ENCODE data around the gene THOC1. TPM values are rescaled to one million over a fixed set of nuclear protein-coding genes. Genes with fewer than 3 reads are reported as not detected.
A peak's percentile ranks its signal among the peaks of the same experiment; 100 is the strongest.

Gene THOC1
- total and polyA plus RNA-seq, 9 donors = 27.8 to 49.5 (median 39.2) TPM

DNA sequence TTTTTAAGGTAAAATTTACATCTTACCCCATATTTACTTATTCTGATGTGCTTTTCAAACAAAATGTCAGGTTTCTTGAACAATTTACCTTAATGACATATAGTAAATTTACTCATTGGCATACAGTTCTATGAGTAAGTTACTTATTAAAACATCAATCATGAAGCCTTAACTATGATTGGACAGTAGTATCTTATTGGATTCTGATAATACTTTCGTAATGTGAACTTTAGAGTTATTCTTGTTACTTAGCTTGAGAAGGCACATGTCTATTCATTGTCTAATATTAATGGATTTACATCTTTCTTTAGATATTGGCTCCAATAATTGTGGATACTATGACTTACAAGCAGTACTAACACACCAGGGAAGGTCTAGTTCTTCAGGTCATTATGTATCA is 57.8 kb downstream of the THOC1 start:
- Histone ChIP-seq H3K36me3 (ENCODE audit: control insufficient read depth, insufficient read depth, low read length) (peaks cover 40% of the 10 kb centered on the region), H3K27ac (ENCODE audit: low read length) (no peak overlapping the region), H3K4me3 (ENCODE audit: low read length) (no peak overlapping the region), H3K27me3 (ENCODE audit: control insufficient read depth, insufficient read depth, low read length) (no peaks in the 10 kb centered on the region), H3K4me1 (ENCODE audit: control insufficient read depth, insufficient read depth, low read length) (no peaks in the 10 kb centered on the region), H3K9me3 (replicated peaks; ENCODE audit: control insufficient read depth, low read depth, low read length) (no peaks in the 10 kb centered on the region)
- DNase-seq = no peak
- no CpG with 5 or more reads among the region's 1 CpG for WGBS (ENCODE audit: insufficient coverage)

DNA sequence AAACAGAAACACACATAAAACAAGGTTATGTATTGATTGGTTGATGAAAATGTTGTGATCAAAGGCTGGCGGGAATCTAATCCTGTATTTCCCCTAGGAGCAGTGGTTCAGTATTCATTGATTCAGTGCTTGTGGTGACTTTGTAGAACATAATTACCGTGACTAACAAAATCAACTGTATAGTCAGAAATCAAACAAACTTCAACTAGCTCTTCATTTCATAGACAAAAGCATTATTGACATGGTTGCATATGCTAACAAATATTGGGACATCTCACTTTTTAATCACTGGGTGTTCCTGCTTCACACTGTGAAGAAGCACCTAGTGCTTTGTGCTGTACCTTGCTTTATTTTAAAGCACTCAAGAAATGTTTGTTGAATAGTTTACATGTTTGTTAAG is 68.1 kb downstream of the THOC1 start:
- DNase-seq = no peak
- no peaks in the 10 kb centered on the region for H3K9me3 ChIP-seq (replicated peaks; ENCODE audit: control insufficient read depth, low read depth, low read length)
- no peaks in the 10 kb centered on the region for H3K4me1 ChIP-seq (ENCODE audit: control insufficient read depth, insufficient read depth, low read length)
- peaks cover 31% of the 10 kb centered on the region for H3K36me3 ChIP-seq (ENCODE audit: control insufficient read depth, insufficient read depth, low read length)
- H3K27me3 ChIP-seq (ENCODE audit: control insufficient read depth, insufficient read depth, low read length) = no peaks in the 10 kb centered on the region
- no CpG with 5 or more reads among the region's 2 CpGs for WGBS (ENCODE audit: insufficient coverage)
- H3K27ac ChIP-seq (ENCODE audit: low read length) = no peak overlapping the region
- H3K4me3 ChIP-seq (ENCODE audit: low read length) = no peak overlapping the region

DNA sequence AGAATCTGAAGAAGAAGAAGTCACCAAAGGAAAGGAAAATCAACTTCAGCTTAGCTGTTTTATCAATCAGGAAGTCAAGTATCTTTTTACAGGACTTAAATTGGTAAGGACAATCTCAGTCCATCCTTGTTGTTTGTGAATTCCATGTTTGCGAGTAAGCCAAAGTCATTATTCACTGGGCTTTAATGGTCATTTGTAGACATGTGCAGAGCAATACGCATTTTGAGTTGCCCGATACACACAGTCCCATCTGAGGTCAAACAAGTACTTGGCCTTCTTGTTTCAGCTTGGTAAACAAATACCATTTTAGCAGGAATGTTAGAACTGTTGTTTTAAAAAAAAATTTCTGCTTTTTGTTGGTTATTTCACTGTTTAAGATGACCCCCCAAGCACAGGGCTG is 68.6 kb downstream of the THOC1 start:
- Histone ChIP-seq H3K9me3 (replicated peaks; ENCODE audit: control insufficient read depth, low read depth, low read length) (no peaks in the 10 kb centered on the region), H3K27ac (ENCODE audit: low read length) (no peak overlapping the region), H3K4me1 (ENCODE audit: control insufficient read depth, insufficient read depth, low read length) (no peaks in the 10 kb centered on the region), H3K27me3 (ENCODE audit: control insufficient read depth, insufficient read depth, low read length) (no peaks in the 10 kb centered on the region), H3K36me3 (ENCODE audit: control insufficient read depth, insufficient read depth, low read length) (peaks cover 31% of the 10 kb centered on the region), H3K4me3 (ENCODE audit: low read length) (no peak overlapping the region)
- WGBS (ENCODE audit: insufficient coverage) = 92% methylated on average over 2 of the region's 3 CpGs
- DNase-seq = no peak

GRCh38 chr18:195651-196050 is 72.2 kb downstream of the THOC1 start:
- no peaks in the 10 kb centered on the region for H3K4me1 ChIP-seq (ENCODE audit: control insufficient read depth, insufficient read depth, low read length)
- peaks cover 21% of the 10 kb centered on the region for H3K36me3 ChIP-seq (ENCODE audit: control insufficient read depth, insufficient read depth, low read length)
- H3K9me3 ChIP-seq (replicated peaks; ENCODE audit: control insufficient read depth, low read depth, low read length) = no peaks in the 10 kb centered on the region
- DNase-seq = no peak
- H3K4me3 ChIP-seq (ENCODE audit: low read length) = no peak overlapping the region
- H3K27ac ChIP-seq (ENCODE audit: low read length) = no peak overlapping the region
- 100% methylated on average over 1 of the region's 1 CpG for WGBS (ENCODE audit: insufficient coverage)
- H3K27me3 ChIP-seq (ENCODE audit: control insufficient read depth, insufficient read depth, low read length) = no peaks in the 10 kb centered on the region

GRCh38 chr18:192801-193200 is 75.0 kb downstream of the THOC1 start:
- peaks cover 10% of the 10 kb centered on the region for H3K36me3 ChIP-seq (ENCODE audit: control insufficient read depth, insufficient read depth, low read length)
- H3K27me3 ChIP-seq (ENCODE audit: control insufficient read depth, insufficient read depth, low read length) = no peaks in the 10 kb centered on the region
- no peak overlapping the region for H3K4me3 ChIP-seq (ENCODE audit: low read length)
- H3K9me3 ChIP-seq (replicated peaks; ENCODE audit: control insufficient read depth, low read depth, low read length) = no peaks in the 10 kb centered on the region
- H3K27ac ChIP-seq (ENCODE audit: low read length) = no peak overlapping the region
- no peaks in the 10 kb centered on the region for H3K4me1 ChIP-seq (ENCODE audit: control insufficient read depth, insufficient read depth, low read length)
- WGBS (ENCODE audit: insufficient coverage) = no CpG with 5 or more reads among the region's 7 CpGs
- DNase-seq = no peak

DNA sequence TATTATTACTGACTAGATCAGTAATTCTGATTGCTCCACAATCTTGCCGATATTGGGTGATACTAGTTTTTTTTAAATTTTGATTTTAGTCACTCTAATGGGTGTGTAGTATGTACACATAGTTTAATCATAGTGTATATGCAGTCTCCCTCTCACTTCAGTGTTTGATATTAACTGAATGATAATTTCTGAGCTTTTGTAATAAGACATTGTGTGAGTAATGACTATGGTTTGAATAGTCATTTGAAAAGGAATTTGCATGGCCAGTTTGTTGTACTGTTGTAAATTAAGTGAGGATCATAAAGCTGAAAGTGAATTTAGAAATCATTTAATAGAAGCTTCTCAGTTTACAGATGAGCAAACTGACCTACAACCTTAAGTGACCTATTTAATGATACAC is 76.1 kb downstream of the THOC1 start:
- H3K27me3 ChIP-seq (ENCODE audit: control insufficient read depth, insufficient read depth, low read length) = no peaks in the 10 kb centered on the region
- H3K27ac ChIP-seq (ENCODE audit: low read length) = no peak overlapping the region
- H3K4me1 ChIP-seq (ENCODE audit: control insufficient read depth, insufficient read depth, low read length) = no peaks in the 10 kb centered on the region
- no peak overlapping the region for H3K4me3 ChIP-seq (ENCODE audit: low read length)
- no peaks in the 10 kb centered on the region for H3K9me3 ChIP-seq (replicated peaks; ENCODE audit: control insufficient read depth, low read depth, low read length)
- peaks cover 6% of the 10 kb centered on the region for H3K36me3 ChIP-seq (ENCODE audit: control insufficient read depth, insufficient read depth, low read length)
- no CpG with 5 or more reads among the region's 1 CpG for WGBS (ENCODE audit: insufficient coverage)
- DNase-seq = no peak

DNA sequence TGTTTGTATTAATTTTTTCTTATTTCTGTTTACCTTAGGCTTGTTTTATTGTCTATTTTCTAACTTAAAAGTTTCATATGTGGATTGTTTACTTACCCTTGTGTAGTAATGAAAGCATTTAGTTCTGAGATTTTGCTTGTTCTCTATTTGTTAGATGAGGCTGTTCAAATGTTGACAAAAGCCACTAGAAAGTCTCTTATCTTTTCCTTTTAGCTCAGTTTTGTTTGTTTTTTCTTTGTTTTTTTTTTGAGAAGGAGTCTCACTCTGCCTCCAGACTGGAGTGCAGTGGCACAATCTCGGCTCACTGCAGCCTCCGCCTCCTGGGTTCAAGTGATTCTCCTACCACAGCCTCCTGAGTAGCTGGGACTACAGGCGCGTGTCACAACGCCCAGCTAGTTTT is 78.6 kb downstream of the THOC1 start:
- WGBS (ENCODE audit: insufficient coverage) = no CpG with 5 or more reads among the region's 5 CpGs
- Histone ChIP-seq H3K4me1 (ENCODE audit: control insufficient read depth, insufficient read depth, low read length) (no peaks in the 10 kb centered on the region), H3K9me3 (replicated peaks; ENCODE audit: control insufficient read depth, low read depth, low read length) (no peaks in the 10 kb centered on the region), H3K4me3 (ENCODE audit: low read length) (no peak overlapping the region), H3K27ac (ENCODE audit: low read length) (no peak overlapping the region), H3K36me3 (ENCODE audit: control insufficient read depth, insufficient read depth, low read length) (peaks cover 6% of the 10 kb centered on the region), H3K27me3 (ENCODE audit: control insufficient read depth, insufficient read depth, low read length) (no peaks in the 10 kb centered on the region)
- DNase-seq = no peak

GRCh38 chr18:183769-184168 is 84.1 kb downstream of the THOC1 start:
- WGBS (ENCODE audit: insufficient coverage) = no CpG with 5 or more reads among the region's 1 CpG
- DNase-seq = peak; percentile 37

DNA sequence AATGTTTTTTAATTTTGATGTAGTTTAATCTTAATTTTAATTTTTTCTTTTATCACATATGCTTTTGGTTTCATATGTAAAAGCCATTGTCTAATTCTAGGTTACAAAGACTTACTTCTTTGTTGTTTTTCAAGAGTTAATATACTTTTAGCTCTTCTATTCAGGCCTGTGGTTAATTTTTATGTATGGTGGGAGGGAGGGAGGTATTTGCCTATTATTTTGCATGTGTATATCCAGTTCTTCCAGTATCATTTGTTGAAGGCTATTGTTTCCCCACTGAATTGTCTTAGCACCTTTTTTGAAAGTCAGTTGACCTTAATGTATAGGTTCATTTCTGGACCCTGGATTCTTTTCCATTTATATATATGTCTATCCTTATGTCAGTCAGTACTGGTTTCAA is 86.1 kb downstream of the THOC1 start:
- DNase-seq = no peak
- Histone ChIP-seq H3K27ac (ENCODE audit: low read length) (no peak overlapping the region), H3K27me3 (ENCODE audit: control insufficient read depth, insufficient read depth, low read length) (no peaks in the 10 kb centered on the region), H3K4me1 (ENCODE audit: control insufficient read depth, insufficient read depth, low read length) (no peaks in the 10 kb centered on the region), H3K4me3 (ENCODE audit: low read length) (no peak overlapping the region), H3K9me3 (replicated peaks; ENCODE audit: control insufficient read depth, low read depth, low read length) (no peaks in the 10 kb centered on the region), H3K36me3 (ENCODE audit: control insufficient read depth, insufficient read depth, low read length) (peaks cover 11% of the 10 kb centered on the region)

More at GRCh38 chr18:183769-184168, 84.1 kb downstream of the THOC1 start:
- no peak overlapping the region for H3K4me3 ChIP-seq (ENCODE audit: low read length)
- H3K27ac ChIP-seq (ENCODE audit: low read length) = no peak overlapping the region
- H3K4me1 ChIP-seq (ENCODE audit: control insufficient read depth, insufficient read depth, low read length) = no peaks in the 10 kb centered on the region
- no peaks in the 10 kb centered on the region for H3K9me3 ChIP-seq (replicated peaks; ENCODE audit: control insufficient read depth, low read depth, low read length)
- no peaks in the 10 kb centered on the region for H3K27me3 ChIP-seq (ENCODE audit: control insufficient read depth, insufficient read depth, low read length)
- peaks cover 11% of the 10 kb centered on the region for H3K36me3 ChIP-seq (ENCODE audit: control insufficient read depth, insufficient read depth, low read length)

- Histone ChIP-seq H3K4me3 (ENCODE audit: low read length) (no peak overlapping the region), H3K9me3 (replicated peaks; ENCODE audit: control insufficient read depth, low read depth, low read length) (no peaks in the 10 kb centered on the region), H3K4me1 (ENCODE audit: control insufficient read depth, insufficient read depth, low read length) (no peaks in the 10 kb centered on the region), H3K27ac (ENCODE audit: low read length) (no peak overlapping the region), H3K36me3 (ENCODE audit: control insufficient read depth, insufficient read depth, low read length) (peaks cover 5% of the 10 kb centered on the region), H3K27me3 (ENCODE audit: control insufficient read depth, insufficient read depth, low read length) (no peaks in the 10 kb centered on the region)
- DNase-seq = no peak
- no CpG with 5 or more reads among the region's 5 CpGs for WGBS (ENCODE audit: insufficient coverage)
Observed at GRCh38 chr18:179499-179898, 88.3 kb downstream of the THOC1 start.

DNA sequence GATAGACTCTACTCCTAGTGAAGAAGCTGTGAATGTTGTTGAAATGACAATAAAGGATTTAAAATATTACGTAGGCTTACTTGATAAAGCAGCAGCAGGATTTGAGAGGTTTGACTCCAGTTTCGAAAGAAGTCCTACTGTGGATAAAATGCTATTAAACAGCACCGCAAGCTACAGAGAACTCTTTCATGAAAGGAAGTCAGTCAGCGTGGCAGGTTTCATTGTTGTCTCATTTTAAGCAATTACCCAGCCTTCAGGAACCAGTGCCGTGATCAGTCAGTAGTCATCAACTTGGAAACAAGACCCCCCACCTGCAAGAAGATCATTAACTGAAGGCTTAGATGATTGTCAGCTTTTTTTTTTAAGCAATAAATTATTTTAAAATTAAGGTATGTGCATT is 95.5 kb downstream of the THOC1 start:
- H3K36me3 ChIP-seq (ENCODE audit: control insufficient read depth, insufficient read depth, low read length) = peaks cover 23% of the 10 kb centered on the region
- no peaks in the 10 kb centered on the region for H3K9me3 ChIP-seq (replicated peaks; ENCODE audit: control insufficient read depth, low read depth, low read length)
- DNase-seq = no peak
- H3K27me3 ChIP-seq (ENCODE audit: control insufficient read depth, insufficient read depth, low read length) = no peaks in the 10 kb centered on the region
- H3K4me1 ChIP-seq (ENCODE audit: control insufficient read depth, insufficient read depth, low read length) = no peaks in the 10 kb centered on the region
- 92% methylated on average over 4 of the region's 5 CpGs for WGBS (ENCODE audit: insufficient coverage)
- no peak overlapping the region for H3K4me3 ChIP-seq (ENCODE audit: low read length)
- H3K27ac ChIP-seq (ENCODE audit: low read length) = no peak overlapping the region

Measured in muscle of leg (tissue), 11 donors.